K562 (cell line): Measurements from ENCODE around the gene SLC6A20. TPM values are rescaled to one million over a fixed set of nuclear protein-coding genes. Genes with fewer than 3 reads are reported as not detected.
A peak's percentile ranks its signal among the peaks of the same experiment; 100 is the strongest.

ENCODE experiments used
- CEBPB ChIP-seq: fragments of 450-650 bp; IDR thresholded peaks from 2 replicates; pipeline ENCODE4 v1.6.1; 2016; ENCODE audit warnings: missing genetic modification characterization, missing compliant biosample characterization
- CEBPG ChIP-seq, 3 experiments: fragments of 200-800 bp in 1 of 3; sonication (Bioruptor generic) in 1 of 3; sonication (generic) in 1 of 3; formaldehyde crosslinking in 1 of 3; IDR thresholded peaks in 2 of 3; conservative IDR thresholded peaks in 1 of 3; 2 replicates each; pipeline versions ENCODE4 v1.6.1 to v1.8.0; 2016 to 2022; ENCODE audit warnings: missing compliant biosample characterization in 2 of 3, missing genetic modification characterization in 2 of 3, mild to moderate bottlenecking in 1 of 3, missing genetic modification reagents in 1 of 3
- DMBX1 ChIP-seq: fragments of 250-450 bp; sonication (Bioruptor Pico); IDR thresholded peaks from 2 replicates; pipeline ENCODE4 v1.8.0; 2022; ENCODE audit warnings: inconsistent platforms, mild to moderate bottlenecking, moderate library complexity, borderline replicate concordance
- ELF1 ChIP-seq: fragments of 200-800 bp; sonication (Bioruptor generic); IDR thresholded peaks from 2 replicates; pipeline ENCODE4 v1.6.1; 2016; ENCODE audit warnings: missing genetic modification characterization, missing compliant biosample characterization
- HMGN3 ChIP-seq: IDR thresholded peaks from 2 replicates; pipeline ENCODE4 v1.6.1; 2011; ENCODE audit warnings: borderline replicate concordance, low read depth, mild to moderate bottlenecking, mixed read lengths, low read length; ENCODE audit not compliant: insufficient read length; ENCODE audit errors: extremely low read depth
- HOXB6 ChIP-seq: fragments of 250-450 bp; sonication (Bioruptor Pico); IDR thresholded peaks from 2 replicates; pipeline ENCODE4 v1.5.1; 2022; ENCODE audit warnings: mild to moderate bottlenecking, borderline replicate concordance
- KLF16 ChIP-seq: IDR thresholded peaks from 2 replicates; pipeline ENCODE4 v1.6.1; 2016; ENCODE audit warnings: antibody characterized with exemption
- POU5F1 ChIP-seq: fragments of 150-350 bp; IDR thresholded peaks from 2 replicates; pipeline ENCODE4 v1.6.1; 2014; ENCODE audit warnings: borderline replicate concordance, low read length, low read depth, mild to moderate bottlenecking; ENCODE audit not compliant: partially characterized antibody
- RNF2 ChIP-seq: sonication (generic); IDR thresholded peaks from 2 replicates; pipeline ENCODE4 v1.6.1; 2016
- SREBF1 ChIP-seq: fragments of 150-350 bp; IDR thresholded peaks from 2 replicates; pipeline ENCODE4 v1.6.1; 2014; ENCODE audit warnings: antibody characterized with exemption, low read depth, low read length, borderline replicate concordance
- TRIM24 ChIP-seq, 2 experiments: fragments of 450-650 bp; IDR thresholded peaks; 2 replicates each; pipeline ENCODE4 v1.6.1; 2016
- TRIM28 ChIP-seq: fragments of 450-650 bp; IDR thresholded peaks from 2 replicates; pipeline ENCODE4 v1.6.1; 2017
- ZNF282 ChIP-seq: sonication (generic); formaldehyde crosslinking; IDR thresholded peaks from 2 replicates; pipeline ENCODE4 v1.8.1; 2023; ENCODE audit warnings: missing genetic modification reagents
- ZNF668 ChIP-seq: fragments of 250-450 bp; sonication (Bioruptor Pico); IDR thresholded peaks from 2 replicates; pipeline ENCODE4 v1.8.0; 2022; ENCODE audit warnings: mild to moderate bottlenecking, inconsistent platforms
- ZNF766 ChIP-seq: fragments of 200-800 bp; sonication (Bioruptor generic); conservative IDR thresholded peaks from 2 replicates; pipeline ENCODE4 v1.6.1; 2016; ENCODE audit warnings: missing genetic modification characterization, missing compliant biosample characterization
- polyA plus RNA-seq, 8 experiments: library from polyadenylated mRNA; depleted of rRNA in 4 of 8; stranded (reverse) in 5 of 8; unstranded in 3 of 8; fragments of >200 nt; fragmentation: Nextera tagmentation in 2 of 8; fragmentation: Illumina TruSeq in 1 of 8; extraction: Ambion mirVana in 2 of 8; extraction: Trizol in 1 of 8; gene quantifications; 2 replicates each; pipeline versions ENCODE4 v1.2.1 to v1.2.3, GENCODE V29; 2011 to 2014; ENCODE audit warnings: inconsistent platforms in 1 of 8, missing spikeins in 1 of 8
- total RNA-seq, 7 experiments: library from RNA; depleted of rRNA in 6 of 7; stranded (reverse); fragments of >200 nt in 6 of 7; fragmentation: Illumina TruSeq in 2 of 7; extraction: Trizol in 2 of 7; gene quantifications; 2 replicates each; pipeline versions ENCODE4 v1.2.1 to v1.2.3, GENCODE V29; 2011 to 2021; ENCODE audit warnings: low replicate concordance in 1 of 7
- TF ChIP-seq, protein P1 (sequence below): IDR thresholded peaks from 3 replicates; pipeline ENCODE4 v1.6.1; 2011; ENCODE audit warnings: borderline replicate concordance, mild to moderate bottlenecking; ENCODE audit not compliant: insufficient read length, insufficient read depth
- TF ChIP-seq, protein P2 (sequence below): fragments of 450-650 bp; IDR thresholded peaks from 2 replicates; pipeline ENCODE4 v1.7.1; 2018; ENCODE audit warnings: mild to moderate bottlenecking, low read depth; ENCODE audit not compliant: partially characterized antibody
- TF ChIP-seq, protein P3 (sequence below): sonication (generic); formaldehyde crosslinking; IDR thresholded peaks from 2 replicates; pipeline ENCODE4 v1.8.0; 2022; ENCODE audit warnings: missing genetic modification reagents, mild to moderate bottlenecking, borderline replicate concordance
- TF ChIP-seq, protein P4 (sequence below): sonication (generic); formaldehyde crosslinking; IDR thresholded peaks from 2 replicates; pipeline ENCODE4 v1.8.1; 2022; ENCODE audit warnings: missing genetic modification reagents
- TF ChIP-seq, protein P5 (sequence below): fragments of 450-650 bp; IDR thresholded peaks from 2 replicates; pipeline ENCODE4 v1.6.1; 2016; ENCODE audit warnings: missing biosample characterization, missing genetic modification characterization

The SLC6A20 gene
- total and polyA plus RNA-seq, 9 of the 15 experiments (the other 6 are each of a cell fraction or from before 2014, with no cell fraction given), result not detected

DNA sequence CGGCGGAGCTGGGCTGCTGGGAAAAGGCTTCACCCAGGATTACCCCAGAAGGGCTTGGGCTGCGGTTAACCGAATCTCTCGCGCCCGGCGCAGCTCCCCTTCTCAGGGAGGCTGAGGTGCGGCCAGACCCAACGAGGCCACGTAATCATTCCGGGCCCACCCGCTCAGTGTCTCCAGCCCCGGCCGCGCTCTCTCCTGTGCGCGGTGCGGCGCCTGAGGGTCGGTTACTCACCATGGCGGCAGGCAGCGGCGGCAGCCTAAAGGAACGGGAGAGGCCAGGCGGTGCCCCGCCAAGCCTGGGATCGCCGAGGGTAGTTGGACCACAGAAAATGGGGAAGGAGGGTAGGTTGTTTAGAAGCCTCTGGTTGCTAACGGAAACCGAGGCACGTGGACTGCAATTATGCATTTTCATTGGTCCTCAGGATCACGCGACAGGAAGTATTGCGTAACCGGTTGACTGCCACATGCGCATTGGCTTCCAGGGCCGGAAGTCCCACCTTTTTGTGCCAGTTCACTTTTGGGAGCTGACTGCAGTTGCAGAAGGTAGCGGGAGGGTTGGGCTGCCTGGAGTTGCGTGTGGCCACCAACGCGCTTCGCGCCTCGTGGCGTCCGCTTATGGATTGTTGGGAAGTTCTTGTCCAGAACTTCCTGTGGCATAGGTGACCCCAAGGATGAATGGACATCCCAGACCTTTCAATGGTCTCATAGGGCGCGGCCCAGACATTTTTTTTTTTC, 45.6 kb upstream of the SLC6A20 start, which contains the start of gene LZTFL1 (continued):
- TF ChIP-seq, protein P1, sequence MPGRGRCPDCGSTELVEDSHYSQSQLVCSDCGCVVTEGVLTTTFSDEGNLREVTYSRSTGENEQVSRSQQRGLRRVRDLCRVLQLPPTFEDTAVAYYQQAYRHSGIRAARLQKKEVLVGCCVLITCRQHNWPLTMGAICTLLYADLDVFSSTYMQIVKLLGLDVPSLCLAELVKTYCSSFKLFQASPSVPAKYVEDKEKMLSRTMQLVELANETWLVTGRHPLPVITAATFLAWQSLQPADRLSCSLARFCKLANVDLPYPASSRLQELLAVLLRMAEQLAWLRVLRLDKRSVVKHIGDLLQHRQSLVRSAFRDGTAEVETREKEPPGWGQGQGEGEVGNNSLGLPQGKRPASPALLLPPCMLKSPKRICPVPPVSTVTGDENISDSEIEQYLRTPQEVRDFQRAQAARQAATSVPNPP, result no peak
- TF ChIP-seq, protein P2, sequence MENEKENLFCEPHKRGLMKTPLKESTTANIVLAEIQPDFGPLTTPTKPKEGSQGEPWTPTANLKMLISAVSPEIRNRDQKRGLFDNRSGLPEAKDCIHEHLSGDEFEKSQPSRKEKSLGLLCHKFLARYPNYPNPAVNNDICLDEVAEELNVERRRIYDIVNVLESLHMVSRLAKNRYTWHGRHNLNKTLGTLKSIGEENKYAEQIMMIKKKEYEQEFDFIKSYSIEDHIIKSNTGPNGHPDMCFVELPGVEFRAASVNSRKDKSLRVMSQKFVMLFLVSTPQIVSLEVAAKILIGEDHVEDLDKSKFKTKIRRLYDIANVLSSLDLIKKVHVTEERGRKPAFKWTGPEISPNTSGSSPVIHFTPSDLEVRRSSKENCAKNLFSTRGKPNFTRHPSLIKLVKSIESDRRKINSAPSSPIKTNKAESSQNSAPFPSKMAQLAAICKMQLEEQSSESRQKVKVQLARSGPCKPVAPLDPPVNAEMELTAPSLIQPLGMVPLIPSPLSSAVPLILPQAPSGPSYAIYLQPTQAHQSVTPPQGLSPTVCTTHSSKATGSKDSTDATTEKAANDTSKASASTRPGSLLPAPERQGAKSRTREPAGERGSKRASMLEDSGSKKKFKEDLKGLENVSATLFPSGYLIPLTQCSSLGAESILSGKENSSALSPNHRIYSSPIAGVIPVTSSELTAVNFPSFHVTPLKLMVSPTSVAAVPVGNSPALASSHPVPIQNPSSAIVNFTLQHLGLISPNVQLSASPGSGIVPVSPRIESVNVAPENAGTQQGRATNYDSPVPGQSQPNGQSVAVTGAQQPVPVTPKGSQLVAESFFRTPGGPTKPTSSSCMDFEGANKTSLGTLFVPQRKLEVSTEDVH, result peak; percentile 70
- TF ChIP-seq CEBPB (tag), result peak; percentile 100
- peak; percentile 47 for TF ChIP-seq ELF1 (tag)
- TF ChIP-seq SREBF1, result peak; percentile 96
- no peak for TF ChIP-seq ZNF282 (CRISPR knock-in tag)
- TF ChIP-seq, protein P3, sequence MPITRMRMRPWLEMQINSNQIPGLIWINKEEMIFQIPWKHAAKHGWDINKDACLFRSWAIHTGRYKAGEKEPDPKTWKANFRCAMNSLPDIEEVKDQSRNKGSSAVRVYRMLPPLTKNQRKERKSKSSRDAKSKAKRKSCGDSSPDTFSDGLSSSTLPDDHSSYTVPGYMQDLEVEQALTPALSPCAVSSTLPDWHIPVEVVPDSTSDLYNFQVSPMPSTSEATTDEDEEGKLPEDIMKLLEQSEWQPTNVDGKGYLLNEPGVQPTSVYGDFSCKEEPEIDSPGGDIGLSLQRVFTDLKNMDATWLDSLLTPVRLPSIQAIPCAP (CRISPR knock-in tag), result no peak
- peak; percentile 62; the same call in 1 of the 2 replicates for TF ChIP-seq TRIM28
- TF ChIP-seq TRIM24 (IDR thresholded peaks at IDR 0.05), result peak; percentile 81 to 84
- peak; percentile 67 for TF ChIP-seq HMGN3
- TF ChIP-seq HOXB6 (CRISPR knock-in tag), result no peak
- TF ChIP-seq POU5F1, result no peak
- peak; percentile 55; the same call in 1 of the 2 replicates for TF ChIP-seq DMBX1
- TF ChIP-seq, protein P4, sequence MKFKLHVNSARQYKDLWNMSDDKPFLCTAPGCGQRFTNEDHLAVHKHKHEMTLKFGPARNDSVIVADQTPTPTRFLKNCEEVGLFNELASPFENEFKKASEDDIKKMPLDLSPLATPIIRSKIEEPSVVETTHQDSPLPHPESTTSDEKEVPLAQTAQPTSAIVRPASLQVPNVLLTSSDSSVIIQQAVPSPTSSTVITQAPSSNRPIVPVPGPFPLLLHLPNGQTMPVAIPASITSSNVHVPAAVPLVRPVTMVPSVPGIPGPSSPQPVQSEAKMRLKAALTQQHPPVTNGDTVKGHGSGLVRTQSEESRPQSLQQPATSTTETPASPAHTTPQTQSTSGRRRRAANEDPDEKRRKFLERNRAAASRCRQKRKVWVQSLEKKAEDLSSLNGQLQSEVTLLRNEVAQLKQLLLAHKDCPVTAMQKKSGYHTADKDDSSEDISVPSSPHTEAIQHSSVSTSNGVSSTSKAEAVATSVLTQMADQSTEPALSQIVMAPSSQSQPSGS (CRISPR knock-in tag), result no peak
- TF ChIP-seq RNF2, result peak; percentile 30; the same call in 1 of the 2 replicates
- 0 out of 2 replicates have a peak, but pooled peaks have one; percentile 68 for TF ChIP-seq ZNF668 (CRISPR knock-in tag)
- no peak for TF ChIP-seq KLF16
- 0 out of 2 replicates have a peak, but pooled peaks have one; percentile 29 for TF ChIP-seq ZNF766 (CRISPR knock-in tag)
- TF ChIP-seq CEBPG (CRISPR knock-in tag; IDR thresholded peaks at IDR 0.05), result peak; percentile 99
- peak; percentile 100 for TF ChIP-seq CEBPG (tag; conservative IDR thresholded peaks at IDR 0.05 in 1 of 2, IDR thresholded peaks at IDR 0.05 in 1 of 2)
- TF ChIP-seq, protein P5, sequence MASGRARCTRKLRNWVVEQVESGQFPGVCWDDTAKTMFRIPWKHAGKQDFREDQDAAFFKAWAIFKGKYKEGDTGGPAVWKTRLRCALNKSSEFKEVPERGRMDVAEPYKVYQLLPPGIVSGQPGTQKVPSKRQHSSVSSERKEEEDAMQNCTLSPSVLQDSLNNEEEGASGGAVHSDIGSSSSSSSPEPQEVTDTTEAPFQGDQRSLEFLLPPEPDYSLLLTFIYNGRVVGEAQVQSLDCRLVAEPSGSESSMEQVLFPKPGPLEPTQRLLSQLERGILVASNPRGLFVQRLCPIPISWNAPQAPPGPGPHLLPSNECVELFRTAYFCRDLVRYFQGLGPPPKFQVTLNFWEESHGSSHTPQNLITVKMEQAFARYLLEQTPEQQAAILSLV (tag), result peak; percentile 100
